IMR-90 (cell line): ENCODE data around the gene PRAMEF11. TPM values are rescaled to one million over a fixed set of nuclear protein-coding genes. Genes with fewer than 3 reads are reported as not detected.

Experiments used
- ATAC-seq: fragments of 200-7000 bp; cut with Tn5 transposase; 2 replicates; pipeline ENCODE4 v1.9.1; 2020; ENCODE audit warnings: low read depth, mild to moderate bottlenecking, moderate library complexity
- BruUV-seq: library from RNA; stranded (reverse); fragments of 400-500 nt; replicated peaks from 2 replicates; lab custom pipeline; 2021; lab: Mats Ljungman, UMichigan
- CTCF ChIA-PET: fragments of 300-600 bp; formaldehyde crosslinking; extraction: SDS; loops from one replicate; lab custom pipeline; 2021; ENCODE audit warnings: antibody characterized with exemption; lab: Yijun Ruan, JAX
- POLR2A ChIA-PET: fragments of 300-600 bp; sonication (Branson Sonifier 250); formaldehyde crosslinking; loops from one replicate; lab custom pipeline; 2022; ENCODE audit warnings: antibody characterized with exemption; ENCODE audit not compliant: unreplicated experiment; lab: Charles Lee
- DNase-seq: peaks from one replicate; pipeline ENCODE4 v3.0.0; 2013
- H2AFZ ChIP-seq: replicated peaks from 2 replicates; pipeline ENCODE3; 2013; ENCODE audit warnings: low read length, mild to moderate bottlenecking; ENCODE audit not compliant: poor library complexity
- H2AK5ac ChIP-seq: 2 replicates; pipeline ENCODE4 v1.6.1; 2013; ENCODE audit warnings: low read depth, low read length, inconsistent platforms
- H2AK9ac ChIP-seq: replicated peaks from 2 replicates; pipeline ENCODE3; 2013; ENCODE audit warnings: mild to moderate bottlenecking, low read depth, low read length, moderate library complexity; ENCODE audit not compliant: poor library complexity
- H2BK120ac ChIP-seq: 2 replicates; pipeline ENCODE4 v1.6.1; 2013; ENCODE audit warnings: low read depth, low read length, inconsistent platforms
- H2BK15ac ChIP-seq: 3 replicates; pipeline ENCODE4 v1.6.1; 2013; ENCODE audit warnings: low read depth, low read length, inconsistent platforms
- H2BK20ac ChIP-seq: 2 replicates; pipeline ENCODE4 v1.6.1; 2013; ENCODE audit warnings: low read depth, mild to moderate bottlenecking, inconsistent platforms, low read length, moderate library complexity
- H2BK5ac ChIP-seq: 2 replicates; pipeline ENCODE4 v1.6.1; 2013; ENCODE audit warnings: mild to moderate bottlenecking, low read depth, low read length, inconsistent platforms; ENCODE audit not compliant: poor library complexity, severe bottlenecking
- H3K14ac ChIP-seq: replicated peaks from 2 replicates; pipeline ENCODE4 v1.6.1; 2013; ENCODE audit warnings: low read depth, low read length, inconsistent platforms
- H3K18ac ChIP-seq: 2 replicates; pipeline ENCODE4 v1.6.1; 2013; ENCODE audit warnings: low read depth, low read length, control low read depth
- H3K23ac ChIP-seq: 2 replicates; pipeline ENCODE4 v1.6.1; 2013; ENCODE audit warnings: low read depth, low read length, inconsistent platforms
- H3K27ac ChIP-seq: 2 replicates; pipeline ENCODE4 v1.5.1; 2013; ENCODE audit warnings: mild to moderate bottlenecking, control low read depth, low read length; ENCODE audit not compliant: insufficient read depth
- H3K27me3 ChIP-seq: 2 replicates; pipeline ENCODE4 v1.6.1; 2013; ENCODE audit warnings: low read length; ENCODE audit not compliant: control insufficient read depth, insufficient read depth
- H3K36me3 ChIP-seq: 2 replicates; pipeline ENCODE4 v1.6.1; 2013; ENCODE audit warnings: low read length, mixed read lengths; ENCODE audit not compliant: control insufficient read depth, insufficient read depth
- H3K4ac ChIP-seq: 2 replicates; pipeline ENCODE4 v1.6.1; 2013; ENCODE audit warnings: low read depth, low read length, inconsistent platforms
- H3K4me1 ChIP-seq: 2 replicates; pipeline ENCODE4 v1.6.1; 2013; ENCODE audit warnings: low read length, mixed read lengths; ENCODE audit not compliant: control insufficient read depth, insufficient read depth
- H3K4me2 ChIP-seq: 2 replicates; pipeline ENCODE4 v1.6.1; 2013; ENCODE audit warnings: low read depth, mild to moderate bottlenecking, control low read depth, low read length, moderate library complexity
- H3K4me3 ChIP-seq: 2 replicates; pipeline ENCODE4 v1.5.1; 2013; ENCODE audit warnings: low read depth, mild to moderate bottlenecking, control low read depth, low read length, moderate library complexity; ENCODE audit not compliant: insufficient read depth
- H3K56ac ChIP-seq: 2 replicates; pipeline ENCODE4 v1.6.1; 2013; ENCODE audit warnings: low read length, inconsistent platforms; ENCODE audit not compliant: insufficient read depth; ENCODE audit errors: extremely low read depth
- H3K79me1 ChIP-seq, 2 experiments: 2 replicates each; pipeline ENCODE4 v1.6.1; 2013; ENCODE audit warnings: low read length in 2 of 2, inconsistent platforms in 1 of 2, low read depth in 1 of 2
- H3K9ac ChIP-seq: 2 replicates; pipeline ENCODE4 v1.6.1; 2013; ENCODE audit warnings: low read depth, low read length, control low read depth
- H3K9me1 ChIP-seq: 2 replicates; pipeline ENCODE4 v1.6.1; 2013; ENCODE audit warnings: low read length, inconsistent platforms; ENCODE audit not compliant: insufficient read depth
- H3K9me3 ChIP-seq: 2 replicates; pipeline ENCODE4 v1.6.1; 2013; ENCODE audit warnings: low read length; ENCODE audit not compliant: control insufficient read depth, insufficient read depth
- H4K20me1 ChIP-seq: 2 replicates; pipeline ENCODE4 v1.6.1; 2013; ENCODE audit warnings: low read length, inconsistent platforms; ENCODE audit not compliant: insufficient read depth
- H4K5ac ChIP-seq: 2 replicates; pipeline ENCODE4 v1.6.1; 2013; ENCODE audit warnings: mild to moderate bottlenecking, low read depth, low read length, control low read depth
- H4K8ac ChIP-seq, 2 experiments: 2 replicates each; pipeline ENCODE4 v1.6.1; 2013; ENCODE audit warnings: low read depth in 2 of 2, low read length in 2 of 2, control low read depth in 1 of 2, inconsistent platforms in 1 of 2
- H4K91ac ChIP-seq: 2 replicates; pipeline ENCODE4 v1.6.1; 2013; ENCODE audit warnings: low read depth, low read length, inconsistent platforms; ENCODE audit not compliant: insufficient read depth
- BHLHE40 ChIP-seq: fragments of 150-350 bp; IDR thresholded peaks from 2 replicates; pipeline ENCODE4 v1.6.1; 2016; ENCODE audit warnings: mild to moderate bottlenecking, low read depth, low read length
- CEBPB ChIP-seq: IDR thresholded peaks from 2 replicates; pipeline ENCODE4 v1.6.1; 2012; ENCODE audit warnings: low read depth, low read length, improper control_type of control experiment
- CHD1 ChIP-seq: IDR thresholded peaks from 2 replicates; pipeline ENCODE4 v1.6.1; 2012; ENCODE audit warnings: low read depth, low read length, improper control_type of control experiment
- CTCF ChIP-seq: conservative IDR thresholded peaks from 2 replicates; pipeline ENCODE4 v1.5.1; 2012; ENCODE audit warnings: mild to moderate bottlenecking, low read depth, low read length, improper control_type of control experiment
- ELK1 ChIP-seq: fragments of 150-350 bp; IDR thresholded peaks from 2 replicates; pipeline ENCODE4 v1.6.1; 2016; ENCODE audit warnings: low read depth, mild to moderate bottlenecking, low read length, moderate library complexity, borderline replicate concordance
- FOS ChIP-seq: fragments of 150-350 bp; IDR thresholded peaks from 2 replicates; pipeline ENCODE4 v1.6.1; 2016; ENCODE audit warnings: low read depth, low read length
- MAFK ChIP-seq: IDR thresholded peaks from 2 replicates; pipeline ENCODE4 v1.6.1; 2012; ENCODE audit warnings: low read depth, low read length, improper control_type of control experiment
- MAZ ChIP-seq: IDR thresholded peaks from 2 replicates; pipeline ENCODE4 v1.6.1; 2012; ENCODE audit warnings: low read depth, mild to moderate bottlenecking, low read length, improper control_type of control experiment, moderate library complexity, borderline replicate concordance
- MXI1 ChIP-seq: IDR thresholded peaks from 2 replicates; pipeline ENCODE4 v1.6.1; 2012; ENCODE audit warnings: low read depth, mild to moderate bottlenecking, low read length, moderate library complexity, borderline replicate concordance
- NFE2L2 ChIP-seq: fragments of 150-350 bp; IDR thresholded peaks from 2 replicates; pipeline ENCODE4 v1.6.1; 2016; ENCODE audit warnings: low read depth, mild to moderate bottlenecking, low read length
- POLR2A ChIP-seq: IDR thresholded peaks from 2 replicates; pipeline ENCODE4 v1.6.1; 2012; ENCODE audit warnings: mild to moderate bottlenecking, low read depth, low read length
- RAD21 ChIP-seq: IDR thresholded peaks from 2 replicates; pipeline ENCODE4 v1.6.1; 2012; ENCODE audit warnings: low read length, improper control_type of control experiment
- RCOR1 ChIP-seq: IDR thresholded peaks from 2 replicates; pipeline ENCODE4 v1.6.1; 2012; ENCODE audit warnings: mild to moderate bottlenecking, low read length, improper control_type of control experiment; ENCODE audit not compliant: insufficient replicate concordance
- RFX5 ChIP-seq: IDR thresholded peaks from 2 replicates; pipeline ENCODE4 v1.8.0; 2012; ENCODE audit warnings: low read depth, mild to moderate bottlenecking, low read length, moderate library complexity
- SMC3 ChIP-seq: fragments of 150-350 bp; IDR thresholded peaks from 2 replicates; pipeline ENCODE4 v1.6.1; 2016; ENCODE audit warnings: low read depth, mild to moderate bottlenecking, antibody characterized with exemption, low read length, moderate library complexity
- USF2 ChIP-seq: fragments of 150-350 bp; IDR thresholded peaks from 2 replicates; pipeline ENCODE4 v1.6.1; 2017; ENCODE audit warnings: mild to moderate bottlenecking, antibody characterized with exemption, low read length, low read depth
- WGBS, 2 experiments: methylation state at CpG; one replicate each; pipeline versions ENCODE4 v1.1.5 to v1.1.7; 2013; ENCODE audit warnings: missing lambda C conversion rate in 2 of 2; ENCODE audit not compliant: insufficient read length in 1 of 2; ENCODE audit errors: extremely low coverage in 2 of 2; 5-methylcytosine and 5-hydroxymethylcytosine counted together
- dilution Hi-C: fragments of 300-500 bp; cut with HindIII; formaldehyde crosslinking; loops from one replicate; pipeline ENCODE4 v1.14.3; 2018; ENCODE audit warnings: low sequenced_read_pairs; ENCODE audit not compliant: unreplicated experiment
- in situ Hi-C: fragments of 300-500 bp; cut with MboI; formaldehyde crosslinking; loops from 3 replicates; pipeline ENCODE4 v1.14.3; 2019; ENCODE audit warnings: low sequenced_read_pairs, inconsistent platforms, mixed read lengths
- intact Hi-C: fragments of 100-400 bp; cut with micrococcal nuclease; formaldehyde crosslinking; loops from 2 replicates; pipeline ENCODE4 v1.10.0; 2022
- polyA plus RNA-seq, 3 experiments: library from polyadenylated mRNA; depleted of rRNA; stranded (reverse); fragments of >200 nt; gene quantifications; 2 replicates each; pipeline ENCODE4 v1.2.3, GENCODE V29; 2012; ENCODE audit warnings: low replicate concordance in 1 of 3
- total RNA-seq: library from RNA; depleted of rRNA; stranded (reverse); fragments of >200 nt; gene quantifications from 2 replicates; pipeline ENCODE4 v1.2.3, GENCODE V29; 2012

Gene PRAMEF11
- total and polyA plus RNA-seq, 2 of the 4 experiments (the other 2 are of a cell fraction) = not detected

GRCh38 chr1:12778061-12778460 lies 53.1 kb downstream of the PRAMEF11 start:
- H3K56ac ChIP-seq = no peak overlapping the region
- H2BK120ac ChIP-seq = no peak overlapping the region
- no peak overlapping the region for H3K27ac ChIP-seq
- no peak overlapping the region for H3K14ac ChIP-seq
- no peak overlapping the region for H4K91ac ChIP-seq
- no CpG with 5 or more reads among the region's 4 CpGs for WGBS, 2 experiments
- no peak overlapping the region for H3K4me2 ChIP-seq
- H3K9me1 ChIP-seq = no peaks in the 10 kb centered on the region
- H3K9me3 ChIP-seq = peaks cover 24% of the 10 kb centered on the region
- dilution Hi-C loops (no loop called here), in situ Hi-C loops (no loop called here), intact Hi-C loops (no loop called here)
- no peaks in the 10 kb centered on the region for H3K79me1 ChIP-seq
- no peak overlapping the region for H2BK20ac ChIP-seq
- no TSS peak for BruUV-seq
- TF ChIP-seq USF2 (no peak), CEBPB (no peak), POLR2A (no peak), NFE2L2 (no peak), FOS (no peak), MAFK (no peak), RFX5 (no peak), BHLHE40 (no peak), CTCF (no peak), MXI1 (no peak), MAZ (no peak), ELK1 (no peak), RCOR1 (no peak), RAD21 (no peak), CHD1 (no peak), SMC3 (no peak)
- DNase-seq (no peak), ATAC-seq (no peak)
- no peaks in the 10 kb centered on the region for H4K20me1 ChIP-seq
- H2BK15ac ChIP-seq = no peak overlapping the region
- no peak overlapping the region for H2AK9ac ChIP-seq
- POLR2A ChIA-PET = no interaction called here
- H3K23ac ChIP-seq = no peak overlapping the region
- no peak overlapping the region for H4K8ac ChIP-seq
- CTCF ChIA-PET = no interaction called here
- H4K5ac ChIP-seq = no peak overlapping the region
- no peak overlapping the region for H3K18ac ChIP-seq
- H3K36me3 ChIP-seq = no peaks in the 10 kb centered on the region
- H3K9ac ChIP-seq = no peak overlapping the region
- H2BK5ac ChIP-seq = no peak overlapping the region
- no peak overlapping the region for H3K4me3 ChIP-seq
- H3K4me1 ChIP-seq = no peaks in the 10 kb centered on the region
- H2AK5ac ChIP-seq = no peak overlapping the region
- H2AFZ ChIP-seq = no peak overlapping the region
- H3K27me3 ChIP-seq = no peaks in the 10 kb centered on the region
- H3K4ac ChIP-seq = no peak overlapping the region
